Stomach (tissue), 9 donors: ENCODE measurements around the gene GRIP2. TPM values are rescaled to one million over a fixed set of nuclear protein-coding genes. Genes with fewer than 3 reads are reported as not detected.
A peak's percentile ranks its signal among the peaks of the same experiment; 100 is the strongest.

ENCODE experiments used
- DNase-seq, 2 donors: peaks; one replicate each; pipeline versions ENCODE4 v3.0.0 to v3.0.0-alpha.2; 2013 to 2019
- H3K27ac ChIP-seq, 5 donors: fragments of 200-600 bp in 4 of 5; sonication (generic) in 4 of 5; one replicate each; pipeline ENCODE4 v1.5.1; 2013 to 2019; ENCODE audit warnings: mild to moderate bottlenecking in 1 of 5, moderate library complexity in 1 of 5
- H3K27me3 ChIP-seq, 3 donors: fragments of 200-600 bp; sonication (generic); one replicate each; pipeline ENCODE4 v1.5.1; 2017 to 2019; ENCODE audit warnings: mixed run types in 1 of 3
- H3K36me3 ChIP-seq, 4 donors: fragments of 200-600 bp; sonication (generic); 1 replicate in 3 of 4; 2 replicates in 1 of 4; pipeline ENCODE4 v1.5.1; 2016 to 2019
- H3K4me1 ChIP-seq, 4 donors: fragments of 200-600 bp; sonication (generic); one replicate each; pipeline ENCODE4 v1.5.1; 2016 to 2019
- H3K4me3 ChIP-seq, 4 donors: fragments of 200-600 bp; sonication (generic) in 3 of 4; one replicate each; pipeline ENCODE4 v1.5.1; 2016 to 2019; ENCODE audit warnings: mild to moderate bottlenecking in 1 of 4
- H3K9me3 ChIP-seq, 4 donors: fragments of 200-600 bp; sonication (generic); one replicate each; pipeline ENCODE4 v1.5.1; 2016 to 2019
- CTCF ChIP-seq, 7 experiments: fragments of 450-650 bp in 4 of 7; fragments of 200-600 bp in 3 of 7; sonication (generic) in 3 of 7; IDR thresholded peaks; one replicate each; pipeline ENCODE4 v1.5.1; 2016 to 2019; ENCODE audit warnings: antibody characterized with exemption in 7 of 7, control low read depth in 2 of 7, mild to moderate bottlenecking in 1 of 7
- EP300 ChIP-seq: sonication (generic); formaldehyde crosslinking; IDR thresholded peaks from one replicate; pipeline ENCODE4 v1.6.1; 2017; ENCODE audit warnings: antibody characterized with exemption
- POLR2A ChIP-seq, 4 donors: fragments of 450-650 bp; IDR thresholded peaks; one replicate each; pipeline ENCODE4 v1.6.1; 2016; ENCODE audit warnings: antibody characterized with exemption in 4 of 4, control low read depth in 2 of 4, mild to moderate bottlenecking in 1 of 4, moderate library complexity in 1 of 4
- POLR2AphosphoS5 ChIP-seq, 3 donors: sonication (generic); formaldehyde crosslinking; IDR thresholded peaks; one replicate each; pipeline ENCODE4 v1.6.1; 2016; ENCODE audit warnings: antibody characterized with exemption in 3 of 3
- WGBS, 5 donors: extraction: QIAGEN DNeasy Blood & Tissue Kit in 3 of 5; methylation state at CpG; one replicate each; pipeline versions ENCODE4 v1.1.5 to v1.1.7; 2013 to 2018; 5-methylcytosine and 5-hydroxymethylcytosine counted together
- intact Hi-C: fragments of 100-400 bp; cut with DNase I; formaldehyde crosslinking; loops from one replicate; pipeline ENCODE4 v1.15.1; 2023; ENCODE audit warnings: low total_unique reads
- polyA plus RNA-seq, 3 donors: library from polyadenylated mRNA; stranded (reverse); fragments of 200-250 nt; gene quantifications; one replicate each; pipeline ENCODE4 v1.2.3, GENCODE V29; 2013
- total RNA-seq, 5 donors: library from RNA; depleted of rRNA; stranded (reverse); fragments of >200 nt; gene quantifications; one replicate each; pipeline versions ENCODE4 v1.1.0 to v1.2.3, GENCODE V29; 2014 to 2016
- donor health status: healthy with polysubstance abuse.
- donor health status: Bipolar disorder and iron deficiency.
- donor health status: healthy.

GRIP2 gene
- total and polyA plus RNA-seq, 8 donors, result 0.58 to 33.8 (median 2.8) TPM

DNA sequence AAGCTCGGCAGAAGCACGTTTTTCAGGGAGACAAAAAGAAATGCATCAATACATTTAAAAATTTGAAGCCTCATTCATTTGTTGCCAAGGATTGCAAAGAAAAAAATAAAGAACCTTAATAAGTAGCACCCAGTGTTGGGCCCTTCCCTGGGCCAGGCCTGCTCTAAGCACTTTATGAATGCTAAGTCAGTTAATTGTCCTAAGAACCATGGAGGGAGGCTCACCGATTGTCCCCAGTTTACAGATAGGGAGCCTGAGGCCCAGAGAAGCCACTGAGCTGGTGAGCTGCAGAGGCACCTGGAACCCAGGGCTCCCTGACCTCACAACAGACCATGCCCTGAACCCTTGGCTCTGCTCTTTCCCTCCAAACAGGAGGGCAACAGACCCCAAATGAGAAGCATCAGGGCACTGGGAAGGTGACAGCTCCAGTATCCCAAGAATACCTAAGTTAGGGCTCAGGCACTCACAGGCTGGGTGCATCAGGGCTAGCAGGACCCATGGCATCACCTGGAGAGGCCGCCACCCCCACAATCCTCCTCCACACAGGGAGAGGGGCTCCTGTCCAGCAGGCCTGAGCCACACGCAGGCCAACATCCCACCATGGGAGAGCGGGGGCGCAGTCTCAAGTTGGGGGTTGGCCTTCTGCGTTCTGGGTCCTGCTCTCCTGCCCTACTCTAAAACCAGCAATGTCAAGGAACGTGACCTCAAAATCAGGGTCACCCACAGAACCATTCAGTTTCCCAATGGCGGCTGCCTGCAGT lies 3.9 kb downstream of the GRIP2 start:
- WGBS, 5 donors, result 90 to 95% (median 92%) methylated on average over 10 of the region's 10 CpGs
- intact Hi-C loops, result no loop called here
- no peak for TF ChIP-seq POLR2AphosphoS5 (IDR thresholded peaks at IDR 0.05)
- Histone ChIP-seq H3K36me3 (no peaks in the 10 kb centered on the region), H3K4me1 (peaks cover 9 to 28% (median 13%) of the 10 kb centered on the region in 4 donors), H3K27me3 (peaks cover 0 to 6% (median 0%) of the 10 kb centered on the region in 3 donors), H3K27ac (no peak overlapping the region), H3K4me3 (no peak overlapping the region), H3K9me3 (no peaks in the 10 kb centered on the region)
- DNase-seq, result no peak

- no peaks in the 10 kb centered on the region for H3K36me3 ChIP-seq
- no peak for DNase-seq
- no peak overlapping the region for H3K27ac ChIP-seq
- 76 to 89% (median 83%) methylated on average over 4 to 6 of the region's 6 CpGs for WGBS, 5 donors
- peaks cover 0 to 6% (median 0%) of the 10 kb centered on the region in 3 donors for H3K27me3 ChIP-seq
- H3K4me1 ChIP-seq, result peaks cover 9 to 28% (median 13%) of the 10 kb centered on the region in 4 donors
- no peaks in the 10 kb centered on the region for H3K9me3 ChIP-seq
- intact Hi-C loops, result no loop called here
- no peak for TF ChIP-seq CTCF (IDR thresholded peaks at IDR 0.05)
- TF ChIP-seq POLR2A (IDR thresholded peaks at IDR 0.05), result no peak
- no peak for TF ChIP-seq EP300
- no peak for TF ChIP-seq POLR2AphosphoS5 (IDR thresholded peaks at IDR 0.05)
- H3K4me3 ChIP-seq, result no peak overlapping the region
Observed at GRCh38 chr3:14535616-14536015, 4.5 kb downstream of the GRIP2 start.

GRCh38 chr3:14534516-14535191 lies 5.5 kb downstream of the GRIP2 start:
- no peaks in the 10 kb centered on the region for H3K9me3 ChIP-seq
- intact Hi-C loops, result no loop called here
- 53 to 62% (median 54%) methylated on average over 20 of the region's 20 CpGs for WGBS, 5 donors
- H3K27ac ChIP-seq, result peak overlapping the region in 1 of 5 donors; percentile 38
- H3K4me3 ChIP-seq, result no peak overlapping the region
- H3K36me3 ChIP-seq, result no peaks in the 10 kb centered on the region
- DNase-seq, result no peak
- peaks cover 0 to 6% (median 0%) of the 10 kb centered on the region in 3 donors for H3K27me3 ChIP-seq
- TF ChIP-seq CTCF (IDR thresholded peaks at IDR 0.05), result no peak
- TF ChIP-seq POLR2A (IDR thresholded peaks at IDR 0.05), result no peak
- peaks cover 9 to 23% (median 13%) of the 10 kb centered on the region in 4 donors for H3K4me1 ChIP-seq

DNA sequence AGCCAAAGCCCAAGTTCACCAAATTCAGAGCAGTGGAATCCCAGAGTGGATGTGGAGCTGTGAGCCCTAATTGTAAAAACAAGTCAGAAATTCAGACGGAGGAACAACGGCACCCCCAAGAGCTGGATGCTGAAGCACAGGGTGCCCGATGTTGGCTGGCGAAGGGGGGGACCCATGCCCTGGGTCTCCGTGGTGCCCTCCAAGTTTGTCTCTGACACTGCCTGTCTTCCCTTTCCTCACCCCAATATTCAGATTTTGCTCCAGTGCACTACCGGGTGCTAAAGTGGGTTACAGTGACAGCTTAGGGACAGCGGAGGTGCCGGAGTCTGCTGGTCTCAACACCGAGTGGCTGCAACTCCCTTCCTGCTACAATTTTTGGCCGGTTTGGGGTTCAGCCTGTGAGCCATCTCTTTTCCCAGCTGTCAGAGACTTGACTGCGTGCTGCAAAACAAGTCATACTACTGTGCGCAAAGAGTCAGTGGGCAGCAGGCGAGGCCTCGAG lies 6.6 kb downstream of the GRIP2 start:
- H3K4me1 ChIP-seq, result peaks cover 9 to 23% (median 13%) of the 10 kb centered on the region in 4 donors
- no peaks in the 10 kb centered on the region for H3K9me3 ChIP-seq
- peaks cover 0 to 6% (median 0%) of the 10 kb centered on the region in 3 donors for H3K27me3 ChIP-seq
- WGBS, 5 donors, result 88 to 93% (median 91%) methylated on average over 10 to 14 of the region's 14 CpGs
- no peaks in the 10 kb centered on the region for H3K36me3 ChIP-seq
- no peak for DNase-seq
- intact Hi-C loops, result no loop called here
- peak overlapping the region in 4 of 5 donors; percentile 49 to 71 (median 64) for H3K27ac ChIP-seq
- TF ChIP-seq POLR2AphosphoS5 (IDR thresholded peaks at IDR 0.05) (no peak), EP300 (no peak), CTCF (IDR thresholded peaks at IDR 0.05) (no peak), POLR2A (IDR thresholded peaks at IDR 0.05) (no peak)
- H3K4me3 ChIP-seq, result no peak overlapping the region
